PFSK-1 (cell line): Measurements from ENCODE around the gene LDLRAD2.
A peak's percentile ranks its signal among the peaks of the same experiment; 100 is the strongest.

ENCODE experiments used
- FOXP2 ChIP-seq: optimal IDR thresholded peaks from 2 replicates; pipeline ENCODE3; 2011; ENCODE audit warnings: borderline replicate concordance, control low read depth, inconsistent platforms; ENCODE audit not compliant: insufficient read depth; ENCODE audit errors: extremely low read length, extremely low read depth
- POLR2AphosphoS5 ChIP-seq: IDR thresholded peaks from 2 replicates; pipeline ENCODE4 v1.6.1; 2012; ENCODE audit warnings: low read depth, mild to moderate bottlenecking, control low read depth, low read length, moderate library complexity
- SIN3A ChIP-seq: IDR thresholded peaks from 2 replicates; pipeline ENCODE4 v1.6.1; 2012; ENCODE audit warnings: mild to moderate bottlenecking, low read length, moderate library complexity, borderline replicate concordance; ENCODE audit not compliant: insufficient read depth
- TAF1 ChIP-seq: IDR thresholded peaks from 2 replicates; pipeline ENCODE4 v1.6.1; 2012; ENCODE audit warnings: low read length, control low read depth, borderline replicate concordance; ENCODE audit not compliant: insufficient read depth
- TF ChIP-seq, protein P1 (sequence below), 2 experiments: IDR thresholded peaks; 2 replicates each; pipeline versions ENCODE4 v1.6.1 to v1.8.0; 2011 to 2012; ENCODE audit warnings: low read depth in 2 of 2, low read length in 2 of 2, control low read depth in 1 of 2, inconsistent platforms in 1 of 2, mild to moderate bottlenecking in 1 of 2, moderate library complexity in 1 of 2; ENCODE audit not compliant: insufficient read depth in 1 of 2

LDLRAD2 gene

DNA sequence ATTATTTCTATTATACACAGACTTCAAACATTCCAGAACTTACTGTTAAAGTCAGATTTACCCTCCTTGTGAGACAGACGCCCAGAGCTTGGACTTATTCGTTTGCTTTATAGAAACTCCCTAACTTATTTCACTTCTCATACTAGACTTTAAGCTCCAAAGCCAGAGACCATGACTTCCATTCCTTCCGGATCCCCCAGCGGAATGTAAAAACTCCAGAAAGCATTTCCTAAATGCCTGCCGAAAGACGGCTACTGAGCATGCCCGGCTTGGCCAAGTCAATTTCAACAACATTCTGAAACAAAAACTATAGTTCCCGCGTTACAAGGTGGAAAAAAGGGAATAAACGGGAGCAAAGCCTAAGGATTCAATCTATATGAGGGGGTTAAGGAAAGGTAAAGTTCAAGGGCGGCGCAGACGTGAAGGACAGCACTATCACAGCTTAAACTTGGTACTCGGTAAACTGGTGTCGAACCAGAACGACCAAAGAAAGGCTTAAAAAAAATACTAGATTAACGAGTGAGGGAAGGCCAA, 30.2 kb upstream of the LDLRAD2 start:
- TF ChIP-seq SIN3A, result no peak
- TF ChIP-seq, protein P1, sequence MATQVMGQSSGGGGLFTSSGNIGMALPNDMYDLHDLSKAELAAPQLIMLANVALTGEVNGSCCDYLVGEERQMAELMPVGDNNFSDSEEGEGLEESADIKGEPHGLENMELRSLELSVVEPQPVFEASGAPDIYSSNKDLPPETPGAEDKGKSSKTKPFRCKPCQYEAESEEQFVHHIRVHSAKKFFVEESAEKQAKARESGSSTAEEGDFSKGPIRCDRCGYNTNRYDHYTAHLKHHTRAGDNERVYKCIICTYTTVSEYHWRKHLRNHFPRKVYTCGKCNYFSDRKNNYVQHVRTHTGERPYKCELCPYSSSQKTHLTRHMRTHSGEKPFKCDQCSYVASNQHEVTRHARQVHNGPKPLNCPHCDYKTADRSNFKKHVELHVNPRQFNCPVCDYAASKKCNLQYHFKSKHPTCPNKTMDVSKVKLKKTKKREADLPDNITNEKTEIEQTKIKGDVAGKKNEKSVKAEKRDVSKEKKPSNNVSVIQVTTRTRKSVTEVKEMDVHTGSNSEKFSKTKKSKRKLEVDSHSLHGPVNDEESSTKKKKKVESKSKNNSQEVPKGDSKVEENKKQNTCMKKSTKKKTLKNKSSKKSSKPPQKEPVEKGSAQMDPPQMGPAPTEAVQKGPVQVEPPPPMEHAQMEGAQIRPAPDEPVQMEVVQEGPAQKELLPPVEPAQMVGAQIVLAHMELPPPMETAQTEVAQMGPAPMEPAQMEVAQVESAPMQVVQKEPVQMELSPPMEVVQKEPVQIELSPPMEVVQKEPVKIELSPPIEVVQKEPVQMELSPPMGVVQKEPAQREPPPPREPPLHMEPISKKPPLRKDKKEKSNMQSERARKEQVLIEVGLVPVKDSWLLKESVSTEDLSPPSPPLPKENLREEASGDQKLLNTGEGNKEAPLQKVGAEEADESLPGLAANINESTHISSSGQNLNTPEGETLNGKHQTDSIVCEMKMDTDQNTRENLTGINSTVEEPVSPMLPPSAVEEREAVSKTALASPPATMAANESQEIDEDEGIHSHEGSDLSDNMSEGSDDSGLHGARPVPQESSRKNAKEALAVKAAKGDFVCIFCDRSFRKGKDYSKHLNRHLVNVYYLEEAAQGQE (IDR thresholded peaks at IDR 0.05; ENCODE audit: insufficient read depth in 1 of 2, low read depth in 2 of 2, low read length in 2 of 2), result no peak
- no peak for TF ChIP-seq TAF1
- no peak for TF ChIP-seq FOXP2
- no peak for TF ChIP-seq POLR2AphosphoS5

DNA sequence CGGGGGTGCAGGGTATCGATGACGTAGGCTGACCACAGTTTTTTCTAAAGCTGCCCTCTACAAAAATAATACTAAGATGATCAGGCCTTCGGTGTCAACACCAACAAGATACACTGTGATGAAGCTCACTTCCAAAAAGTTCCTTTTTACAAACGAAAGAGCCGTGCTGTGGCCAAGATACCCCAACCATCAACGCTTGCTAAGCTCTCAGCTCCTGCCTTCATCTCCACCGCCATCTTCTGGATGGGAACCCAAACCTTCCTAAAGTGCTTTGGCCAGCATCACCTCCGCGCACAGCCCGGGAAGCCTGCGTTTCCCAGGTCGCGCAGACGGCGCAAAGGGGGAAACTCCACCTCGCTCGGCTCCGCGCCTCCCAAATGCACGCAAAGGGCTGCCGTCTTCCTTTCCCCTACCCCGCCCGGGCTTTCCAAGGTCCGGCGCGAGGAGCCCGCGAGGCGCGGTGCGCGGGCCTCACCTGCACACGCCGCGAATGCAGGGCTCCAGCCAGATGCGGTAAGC, 29.7 kb upstream of the LDLRAD2 start:
- TF ChIP-seq TAF1 (no peak), POLR2AphosphoS5 (no peak), FOXP2 (no peak), SIN3A (no peak)
- TF ChIP-seq, protein P1 (IDR thresholded peaks at IDR 0.05; ENCODE audit: insufficient read depth in 1 of 2, low read depth in 2 of 2, low read length in 2 of 2), result no peak

DNA sequence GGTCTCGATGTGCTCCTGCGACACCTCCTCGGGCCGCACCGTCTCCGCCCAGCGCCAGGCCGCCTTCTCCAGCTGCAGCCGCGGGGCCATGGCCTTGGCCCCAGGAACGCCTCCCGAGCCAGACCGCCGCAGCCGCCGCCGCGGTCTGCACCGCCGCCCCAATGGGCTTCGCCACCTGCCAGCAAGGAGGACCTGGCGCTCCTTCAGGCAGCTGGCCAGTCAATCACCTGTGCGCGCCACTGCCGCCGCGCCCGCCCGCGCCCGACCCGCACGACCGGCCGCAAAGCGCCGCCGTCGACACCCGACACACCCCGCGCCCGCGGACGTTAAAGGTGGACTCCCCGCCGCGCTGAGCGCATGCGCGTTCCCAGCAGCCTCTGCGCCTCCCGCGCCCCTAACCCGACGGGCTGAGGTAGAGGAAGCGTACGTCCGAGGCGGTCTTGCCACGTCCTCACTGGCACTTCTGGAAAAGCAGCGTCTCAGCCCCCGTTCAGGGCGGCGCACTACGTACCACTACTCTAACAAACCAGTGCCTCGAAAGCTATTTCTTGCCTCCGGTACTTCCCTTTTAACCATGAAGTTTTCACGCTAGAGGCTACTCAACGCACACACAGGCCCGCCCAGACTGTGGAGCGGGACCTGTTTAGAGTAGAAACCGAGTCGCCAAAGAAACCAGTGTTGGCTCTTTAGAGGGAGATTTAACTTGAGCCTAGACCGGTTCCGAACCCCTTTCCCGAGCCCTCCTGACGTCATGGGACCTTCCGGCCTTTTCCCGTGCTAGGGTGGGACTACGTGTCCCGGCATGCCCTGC, 29.0 kb upstream of the LDLRAD2 start, which contains the start of gene USP48:
Gene USP48, minus strand, starts transcription at position 282 of the 811 bp plus-strand sequence. Its CDS starts 192 bp downstream, at position 90.
- TF ChIP-seq POLR2AphosphoS5 (peak; percentile 98), SIN3A (0 out of 2 replicates have a peak, but pooled peaks have one; percentile 35), FOXP2 (no peak), TAF1 (peak; percentile 87; the same call in 1 of the 2 replicates)
- TF ChIP-seq, protein P1 (IDR thresholded peaks at IDR 0.05; ENCODE audit: insufficient read depth in 1 of 2, low read depth in 2 of 2, low read length in 2 of 2), result peak in 1 of 2 experiments; percentile 51; a peak in 3 of 4 replicates

DNA sequence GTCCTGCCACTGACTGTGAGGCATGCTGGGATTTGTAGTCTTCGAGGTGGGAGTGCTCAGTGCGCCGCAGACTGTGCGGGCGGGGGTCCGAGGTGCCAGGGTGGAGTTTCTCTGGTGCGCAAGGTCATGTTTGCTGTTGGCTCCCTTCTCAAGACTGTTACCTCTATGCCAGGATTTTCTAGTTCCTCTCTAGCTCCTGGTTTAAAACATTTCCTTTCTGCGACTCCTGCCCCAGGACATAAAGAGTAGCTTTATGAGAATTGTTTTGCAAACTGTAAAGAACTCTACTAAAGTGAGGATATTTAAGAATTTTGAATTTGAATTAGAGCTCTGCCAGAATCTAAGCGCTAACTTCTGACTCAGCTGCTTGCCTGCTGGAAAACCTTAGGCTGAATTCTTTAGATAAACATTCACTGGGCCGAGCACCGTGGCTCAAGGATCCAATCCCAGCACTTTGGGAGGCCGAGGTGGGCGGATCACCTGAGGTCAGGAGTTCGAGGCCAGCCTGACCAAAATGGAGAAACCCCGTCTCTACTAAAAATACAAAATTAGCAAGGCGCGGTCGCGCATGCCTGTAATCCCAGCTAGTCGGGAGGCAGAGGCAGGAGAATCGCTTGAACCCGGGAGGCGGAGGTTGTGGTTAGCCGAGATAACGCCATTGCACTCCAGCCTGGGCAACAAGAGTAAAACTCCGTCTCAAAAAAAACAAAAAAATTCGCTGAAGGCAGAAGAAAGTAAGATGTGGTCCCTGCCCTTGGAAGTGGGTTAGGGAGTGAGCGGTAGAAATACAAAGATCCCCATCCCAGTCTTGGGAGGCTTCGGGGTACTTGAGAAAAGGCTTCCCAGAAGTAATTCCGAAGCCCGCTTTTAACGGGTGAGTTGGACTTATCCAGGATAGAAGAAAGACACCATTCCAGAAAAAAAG, 28.1 kb upstream of the LDLRAD2 start:
- TF ChIP-seq, protein P1 (IDR thresholded peaks at IDR 0.05; ENCODE audit: insufficient read depth in 1 of 2, low read depth in 2 of 2, low read length in 2 of 2), result no peak
- TF ChIP-seq FOXP2, result peak; percentile 87
- no peak for TF ChIP-seq SIN3A
